ENCODE results near the gene ARHGAP45.

GRCh38 chr19:1122972-1123363 is 56.0 kb downstream of the ARHGAP45 start:
- TF ChIP-seq CTCF (IDR thresholded peaks at IDR 0.05) (no peak), POLR2A (IDR thresholded peaks at IDR 0.05) (no peak)

Data from Peyer's patch (tissue), 4 donors.